Stomach (tissue), 9 donors: Measurements from ENCODE around the gene MTCL1. TPM values are rescaled to one million over a fixed set of nuclear protein-coding genes. Genes with fewer than 3 reads are reported as not detected.

ENCODE experiments used
- DNase-seq, 2 donors: peaks; one replicate each; pipeline versions ENCODE4 v3.0.0 to v3.0.0-alpha.2; 2013 to 2019
- H3K27ac ChIP-seq, 5 donors: fragments of 200-600 bp in 4 of 5; sonication (generic) in 4 of 5; one replicate each; pipeline ENCODE4 v1.5.1; 2013 to 2019; ENCODE audit warnings: mild to moderate bottlenecking in 1 of 5, moderate library complexity in 1 of 5
- H3K27me3 ChIP-seq, 3 donors: fragments of 200-600 bp; sonication (generic); one replicate each; pipeline ENCODE4 v1.5.1; 2017 to 2019; ENCODE audit warnings: mixed run types in 1 of 3
- H3K36me3 ChIP-seq, 4 donors: fragments of 200-600 bp; sonication (generic); 1 replicate in 3 of 4; 2 replicates in 1 of 4; pipeline ENCODE4 v1.5.1; 2016 to 2019
- H3K4me1 ChIP-seq, 4 donors: fragments of 200-600 bp; sonication (generic); one replicate each; pipeline ENCODE4 v1.5.1; 2016 to 2019
- H3K4me3 ChIP-seq, 4 donors: fragments of 200-600 bp; sonication (generic) in 3 of 4; one replicate each; pipeline ENCODE4 v1.5.1; 2016 to 2019; ENCODE audit warnings: mild to moderate bottlenecking in 1 of 4
- H3K9me3 ChIP-seq, 4 donors: fragments of 200-600 bp; sonication (generic); one replicate each; pipeline ENCODE4 v1.5.1; 2016 to 2019
- CTCF ChIP-seq, 7 experiments: fragments of 450-650 bp in 4 of 7; fragments of 200-600 bp in 3 of 7; sonication (generic) in 3 of 7; IDR thresholded peaks; one replicate each; pipeline ENCODE4 v1.5.1; 2016 to 2019; ENCODE audit warnings: antibody characterized with exemption in 7 of 7, control low read depth in 2 of 7, mild to moderate bottlenecking in 1 of 7
- EP300 ChIP-seq: sonication (generic); formaldehyde crosslinking; IDR thresholded peaks from one replicate; pipeline ENCODE4 v1.6.1; 2017; ENCODE audit warnings: antibody characterized with exemption
- POLR2A ChIP-seq, 4 donors: fragments of 450-650 bp; IDR thresholded peaks; one replicate each; pipeline ENCODE4 v1.6.1; 2016; ENCODE audit warnings: antibody characterized with exemption in 4 of 4, control low read depth in 2 of 4, mild to moderate bottlenecking in 1 of 4, moderate library complexity in 1 of 4
- POLR2AphosphoS5 ChIP-seq, 3 donors: sonication (generic); formaldehyde crosslinking; IDR thresholded peaks; one replicate each; pipeline ENCODE4 v1.6.1; 2016; ENCODE audit warnings: antibody characterized with exemption in 3 of 3
- WGBS, 5 donors: extraction: QIAGEN DNeasy Blood & Tissue Kit in 3 of 5; methylation state at CpG; one replicate each; pipeline versions ENCODE4 v1.1.5 to v1.1.7; 2013 to 2018; 5-methylcytosine and 5-hydroxymethylcytosine counted together
- intact Hi-C: fragments of 100-400 bp; cut with DNase I; formaldehyde crosslinking; loops from one replicate; pipeline ENCODE4 v1.15.1; 2023; ENCODE audit warnings: low total_unique reads
- polyA plus RNA-seq, 3 donors: library from polyadenylated mRNA; stranded (reverse); fragments of 200-250 nt; gene quantifications; one replicate each; pipeline ENCODE4 v1.2.3, GENCODE V29; 2013
- total RNA-seq, 5 donors: library from RNA; depleted of rRNA; stranded (reverse); fragments of >200 nt; gene quantifications; one replicate each; pipeline versions ENCODE4 v1.1.0 to v1.2.3, GENCODE V29; 2014 to 2016
- donor health status: healthy with polysubstance abuse.
- donor health status: Bipolar disorder and iron deficiency.
- donor health status: healthy.

MTCL1 gene
- total and polyA plus RNA-seq, 8 donors, result 2.3 to 225 (median 20.5) TPM

- H3K27ac ChIP-seq, result peak overlapping the region in 2 of 5 donors; percentile 30 to 64
- WGBS, 5 donors, result 82 to 90% (median 85%) methylated on average over 6 of the region's 6 CpGs
- no peak overlapping the region for H3K4me3 ChIP-seq
- peaks cover 0 to 36% (median 9%) of the 10 kb centered on the region in 4 donors for H3K4me1 ChIP-seq
- no peak for DNase-seq
- H3K36me3 ChIP-seq, result peaks cover 0 to under 1% (median 0%) of the 10 kb centered on the region in 4 donors
- no peaks in the 10 kb centered on the region for H3K9me3 ChIP-seq
- TF ChIP-seq CTCF (IDR thresholded peaks at IDR 0.05), result no peak
- no peak for TF ChIP-seq POLR2AphosphoS5 (IDR thresholded peaks at IDR 0.05)
- no peak for TF ChIP-seq EP300
- intact Hi-C loops, result no loop called here
- H3K27me3 ChIP-seq, result no peaks in the 10 kb centered on the region
These were observed 37.3 kb downstream of the MTCL1 start for GRCh38 chr18:8742387-8743361.

- no peak for DNase-seq
- Histone ChIP-seq H3K9me3 (no peaks in the 10 kb centered on the region), H3K27me3 (no peaks in the 10 kb centered on the region), H3K27ac (peak overlapping the region in 2 of 5 donors; percentile 16 to 75), H3K4me3 (no peak overlapping the region), H3K36me3 (no peaks in the 10 kb centered on the region), H3K4me1 (peaks cover 0 to 40% (median 9%) of the 10 kb centered on the region in 4 donors)
- no peak for TF ChIP-seq POLR2A (IDR thresholded peaks at IDR 0.05)
- TF ChIP-seq EP300, result no peak
- no peak for TF ChIP-seq CTCF (IDR thresholded peaks at IDR 0.05)
- TF ChIP-seq POLR2AphosphoS5 (IDR thresholded peaks at IDR 0.05), result no peak
- WGBS, 5 donors, result 66 to 92% (median 87%) methylated on average over 7 of the region's 7 CpGs
- intact Hi-C loops, result no loop called here
These were observed 38.7 kb downstream of the MTCL1 start for GRCh38 chr18:8744038-8744437.

- WGBS, 5 donors, result 71 to 77% (median 73%) methylated on average over 4 of the region's 4 CpGs
- Histone ChIP-seq H3K4me3 (no peak overlapping the region), H3K27me3 (no peaks in the 10 kb centered on the region), H3K9me3 (no peaks in the 10 kb centered on the region), H3K27ac (peak overlapping the region in 2 of 5 donors; percentile 16 to 75), H3K36me3 (no peaks in the 10 kb centered on the region), H3K4me1 (peaks cover 0 to 42% (median 9%) of the 10 kb centered on the region in 4 donors)
- intact Hi-C loops, result no loop called here
- TF ChIP-seq POLR2AphosphoS5 (IDR thresholded peaks at IDR 0.05) (no peak), EP300 (no peak), POLR2A (IDR thresholded peaks at IDR 0.05) (no peak), CTCF (IDR thresholded peaks at IDR 0.05) (no peak)
- peak in 1 of 2 donors; percentile 64 for DNase-seq
These were observed 39.3 kb downstream of the MTCL1 start for GRCh38 chr18:8744656-8745055.

- Histone ChIP-seq H3K36me3 (no peaks in the 10 kb centered on the region), H3K4me3 (no peak overlapping the region), H3K27ac (peak overlapping the region in 1 of 5 donors; percentile 75), H3K4me1 (peaks cover 0 to 47% (median 11%) of the 10 kb centered on the region in 4 donors), H3K27me3 (no peaks in the 10 kb centered on the region), H3K9me3 (no peaks in the 10 kb centered on the region)
- TF ChIP-seq POLR2AphosphoS5 (IDR thresholded peaks at IDR 0.05), result no peak
- no peak for TF ChIP-seq CTCF (IDR thresholded peaks at IDR 0.05)
- peak; percentile 30 for TF ChIP-seq EP300
- no peak for TF ChIP-seq POLR2A (IDR thresholded peaks at IDR 0.05)
- 73 to 82% (median 80%) methylated on average over 15 of the region's 15 CpGs for WGBS, 5 donors
- intact Hi-C loops, result no loop called here
- no peak for DNase-seq
These were observed 40.1 kb downstream of the MTCL1 start for GRCh38 chr18:8745355-8746014.
